H9 (cell line): ENCODE measurements around the gene ZBP1. TPM values are rescaled to one million over a fixed set of nuclear protein-coding genes. Genes with fewer than 3 reads are reported as not detected.

Experiments used
- DNase-seq: peaks from one replicate; pipeline ENCODE4 v3.0.0-alpha.2; 2017
- H2AFZ ChIP-seq: one replicate; pipeline ENCODE4 v1.6.1; 2013; ENCODE audit warnings: mild to moderate bottlenecking, low read length, control low read depth, moderate library complexity
- H2AK5ac ChIP-seq: 2 replicates; pipeline ENCODE4 v1.6.1; 2013; ENCODE audit warnings: low read length, control low read depth, mixed read lengths; ENCODE audit not compliant: insufficient read length
- H2BK120ac ChIP-seq: one replicate; pipeline ENCODE4 v1.6.1; 2013; ENCODE audit warnings: low read depth, mild to moderate bottlenecking, low read length, control low read depth, inconsistent platforms; ENCODE audit not compliant: poor library complexity, severe bottlenecking
- H2BK12ac ChIP-seq: 2 replicates; pipeline ENCODE4 v1.6.1; 2013; ENCODE audit warnings: low read length, control low read depth, mixed read lengths, low read depth; ENCODE audit not compliant: insufficient read length
- H2BK15ac ChIP-seq: 2 replicates; pipeline ENCODE4 v1.6.1; 2013; ENCODE audit warnings: low read depth, low read length, control low read depth
- H2BK20ac ChIP-seq: one replicate; pipeline ENCODE4 v1.6.1; 2013; ENCODE audit warnings: low read depth, mild to moderate bottlenecking, low read length, control low read depth, inconsistent platforms; ENCODE audit not compliant: poor library complexity, severe bottlenecking
- H2BK5ac ChIP-seq: 2 replicates; pipeline ENCODE4 v1.6.1; 2013; ENCODE audit warnings: low read length, control low read depth, mixed read lengths; ENCODE audit not compliant: insufficient read length
- H3K14ac ChIP-seq: 2 replicates; pipeline ENCODE4 v1.6.1; 2013; ENCODE audit warnings: low read length, control low read depth; ENCODE audit not compliant: insufficient read depth
- H3K18ac ChIP-seq: 2 replicates; pipeline ENCODE4 v1.6.1; 2013; ENCODE audit warnings: low read depth, mild to moderate bottlenecking, mixed read lengths, low read length, control low read depth; ENCODE audit not compliant: insufficient read length
- H3K23ac ChIP-seq: 2 replicates; pipeline ENCODE4 v1.6.1; 2013; ENCODE audit warnings: low read length, control low read depth, mixed read lengths, low read depth; ENCODE audit not compliant: insufficient read length
- H3K23me2 ChIP-seq: 2 replicates; pipeline ENCODE4 v1.6.1; 2013; ENCODE audit warnings: low read depth, mild to moderate bottlenecking, mixed read lengths, low read length, control low read depth; ENCODE audit not compliant: insufficient read length, poor library complexity, severe bottlenecking
- H3K27ac ChIP-seq: 2 replicates; pipeline ENCODE4 v1.5.1; 2013; ENCODE audit warnings: low read length, control low read depth, mixed read lengths, low read depth; ENCODE audit not compliant: insufficient read length
- H3K27me3 ChIP-seq: 2 replicates; pipeline ENCODE4 v1.6.1; 2013; ENCODE audit warnings: low read length, control low read depth, inconsistent platforms; ENCODE audit not compliant: insufficient read depth
- H3K4ac ChIP-seq: 2 replicates; pipeline ENCODE4 v1.6.1; 2013; ENCODE audit warnings: low read depth, mild to moderate bottlenecking, control low read depth, inconsistent platforms, low read length, moderate library complexity
- H3K4me1 ChIP-seq: 2 replicates; pipeline ENCODE4 v1.6.1; 2013; ENCODE audit warnings: low read length, control low read depth, inconsistent platforms; ENCODE audit not compliant: insufficient read depth
- H3K4me2 ChIP-seq: 2 replicates; pipeline ENCODE4 v1.6.1; 2013; ENCODE audit warnings: low read length, control low read depth, mixed read lengths; ENCODE audit not compliant: insufficient read length, insufficient read depth
- H3K56ac ChIP-seq: 2 replicates; pipeline ENCODE4 v1.6.1; 2013; ENCODE audit warnings: low read depth, mild to moderate bottlenecking, mixed read lengths, low read length, control low read depth; ENCODE audit not compliant: insufficient read length
- H3K79me1 ChIP-seq: 2 replicates; pipeline ENCODE4 v1.6.1; 2013; ENCODE audit warnings: low read depth, mild to moderate bottlenecking, moderate library complexity, low read length, control low read depth, inconsistent platforms; ENCODE audit not compliant: insufficient read depth, poor library complexity, severe bottlenecking
- H3K79me2 ChIP-seq: 2 replicates; pipeline ENCODE4 v1.6.1; 2013; ENCODE audit warnings: low read length, control low read depth, inconsistent platforms; ENCODE audit not compliant: insufficient read depth
- H3K9ac ChIP-seq: 2 replicates; pipeline ENCODE4 v1.6.1; 2013; ENCODE audit warnings: low read length, control low read depth, mixed read lengths; ENCODE audit not compliant: insufficient read length; ENCODE audit errors: extremely low read depth
- H3K9me3 ChIP-seq: one replicate; pipeline ENCODE4 v1.6.1; 2013; ENCODE audit warnings: low read depth, low read length, inconsistent platforms; ENCODE audit not compliant: control insufficient read depth
- H3T11ph ChIP-seq: one replicate; pipeline ENCODE4 v1.6.1; 2013; ENCODE audit warnings: mild to moderate bottlenecking, low read length, control low read depth, inconsistent platforms
- H4K20me1 ChIP-seq: one replicate; pipeline ENCODE4 v1.6.1; 2013; ENCODE audit not compliant: control insufficient read depth, insufficient read length, insufficient read depth
- H4K5ac ChIP-seq: 2 replicates; pipeline ENCODE4 v1.6.1; 2013; ENCODE audit warnings: low read depth, mild to moderate bottlenecking, mixed read lengths, low read length, control low read depth; ENCODE audit not compliant: insufficient read length
- H4K8ac ChIP-seq: replicated peaks from 2 replicates; pipeline ENCODE4 v1.6.1; 2013; ENCODE audit warnings: low read length, control low read depth, mixed read lengths, low read depth; ENCODE audit not compliant: insufficient read length
- H4K91ac ChIP-seq: 2 replicates; pipeline ENCODE4 v1.6.1; 2013; ENCODE audit warnings: low read depth, mild to moderate bottlenecking, moderate library complexity, mixed read lengths, low read length, control low read depth; ENCODE audit not compliant: insufficient read length
- H3K27ac Mint-ChIP-seq, 3 experiments: 2 replicates in 2 of 3; 3 replicates in 1 of 3; pipeline ENCODE4 v1.8.0; 2020 to 2021; ENCODE audit warnings: mixed read lengths in 3 of 3, mild to moderate bottlenecking in 1 of 3, moderate library complexity in 1 of 3
- H3K27me3 Mint-ChIP-seq: 2 replicates; pipeline ENCODE4 v1.8.0; 2021; ENCODE audit warnings: low read depth, mild to moderate bottlenecking, moderate library complexity, mixed read lengths
- H3K36me3 Mint-ChIP-seq, 3 experiments: 2 replicates in 2 of 3; 3 replicates in 1 of 3; pipeline ENCODE4 v1.8.0; 2020 to 2021; ENCODE audit warnings: low read depth in 3 of 3, mixed read lengths in 3 of 3; ENCODE audit not compliant: insufficient read depth in 1 of 3
- H3K4me1 Mint-ChIP-seq, 2 experiments: 2 replicates each; pipeline ENCODE4 v1.8.0; 2020; ENCODE audit warnings: mixed read lengths in 2 of 2
- H3K4me3 Mint-ChIP-seq, 2 experiments: 2 replicates in 1 of 2; 3 replicates in 1 of 2; pipeline ENCODE4 v1.8.0; 2020 to 2021; ENCODE audit warnings: mild to moderate bottlenecking in 2 of 2, mixed read lengths in 2 of 2, moderate library complexity in 1 of 2
- H3K9me3 Mint-ChIP-seq, 2 experiments: 2 replicates in 1 of 2; 3 replicates in 1 of 2; pipeline ENCODE4 v1.8.0; 2020; ENCODE audit warnings: mild to moderate bottlenecking in 2 of 2, mixed read lengths in 2 of 2, moderate library complexity in 1 of 2
- WGBS: extraction: QIAGEN DNeasy Blood & Tissue Kit; methylation state at CpG from one replicate; pipeline ENCODE4 v1.1.7; 2013; ENCODE audit warnings: missing lambda C conversion rate, low lambda C conversion rate, mixed read lengths; ENCODE audit not compliant: insufficient read length; ENCODE audit errors: extremely low coverage; 5-methylcytosine and 5-hydroxymethylcytosine counted together
- total RNA-seq: library from RNA; stranded (reverse); gene quantifications from 2 replicates; pipeline ENCODE4 v1.2.1, GENCODE V29; 2021
- TF ChIP-seq, protein P1 (sequence below): fragments of 200-600 bp; sonication (generic); conservative IDR thresholded peaks from 3 replicates; pipeline ENCODE4 v1.8.0; 2021; ENCODE audit warnings: antibody characterized with exemption, mild to moderate bottlenecking

Gene ZBP1
- total RNA-seq, 1 experiment from 2014 or later = not detected

DNA sequence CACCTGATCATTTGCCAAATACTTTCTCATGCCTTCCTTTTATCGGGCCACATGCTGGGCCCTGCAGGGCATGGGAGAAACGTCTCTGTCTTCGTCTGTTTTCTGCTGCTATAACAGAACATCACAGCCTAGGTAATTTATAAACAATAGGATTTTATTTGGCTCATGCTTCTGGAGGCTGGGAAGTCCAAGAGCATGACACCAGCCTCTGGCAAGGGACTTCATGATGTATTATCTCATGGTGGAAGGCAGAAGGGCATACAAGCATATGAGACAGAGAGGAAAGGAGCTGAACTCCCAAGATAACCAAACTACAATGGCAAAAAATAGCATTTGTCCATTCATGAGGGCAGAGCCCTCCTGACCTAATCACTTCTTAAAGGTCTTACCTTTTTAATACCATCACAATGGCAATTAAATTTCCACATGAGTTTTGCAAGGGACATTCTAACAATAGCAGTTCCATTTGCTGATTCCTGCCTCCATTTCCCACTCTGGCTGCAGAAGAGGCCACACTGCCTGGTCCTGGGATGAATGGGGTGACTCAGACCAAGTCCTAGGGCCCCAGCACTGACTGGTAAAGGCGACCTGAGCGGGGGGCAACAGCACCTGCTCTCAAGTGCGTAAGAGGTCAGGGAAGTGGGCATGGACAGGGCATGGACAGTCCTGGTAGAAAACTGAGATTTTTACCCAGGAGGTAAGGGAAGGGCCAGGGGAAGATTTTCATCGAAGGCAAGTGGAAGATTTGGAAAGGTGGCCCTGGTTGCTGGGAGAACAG, 5.1 kb upstream of the ZBP1 start:
- Mint-ChIP-seq H3K9me3 (peaks cover 8 to 12% of the 10 kb centered on the region in 2 experiments; a peak in 4 of 5 replicates), H3K27me3 (peaks cover 7% of the 10 kb centered on the region), H3K36me3 (peaks cover 0 to 6% (median 0%) of the 10 kb centered on the region in 3 experiments; a peak in 2 of 7 replicates), H3K4me1 (peaks cover 6 to 10% of the 10 kb centered on the region in 2 experiments), H3K27ac (peak overlapping the region in 1 of 3 experiments; percentile 14; a peak in 1 of 7 replicates), H3K4me3 (no peak overlapping the region)
- no peak for DNase-seq
- Histone ChIP-seq H3K18ac (no peak overlapping the region), H4K5ac (no peak overlapping the region), H2BK20ac (no peak overlapping the region), H3K23ac (no peak overlapping the region), H3K23me2 (no peaks in the 10 kb centered on the region), H4K20me1 (peaks cover 3% of the 10 kb centered on the region), H2AFZ (no peak overlapping the region), H3K27ac (no peak overlapping the region), H3T11ph (no peak overlapping the region), H3K4me1 (no peaks in the 10 kb centered on the region), H2BK12ac (no peak overlapping the region), H4K91ac (no peak overlapping the region), H2AK5ac (no peak overlapping the region), H3K4ac (no peak overlapping the region), H3K9ac (no peak overlapping the region), H2BK15ac (no peak overlapping the region), H3K9me3 (no peaks in the 10 kb centered on the region), H3K79me1 (no peaks in the 10 kb centered on the region), H3K79me2 (no peaks in the 10 kb centered on the region), H2BK5ac (no peak overlapping the region), H3K56ac (no peak overlapping the region), H4K8ac (no peak overlapping the region), H3K14ac (no peak overlapping the region), H3K27me3 (no peaks in the 10 kb centered on the region), H2BK120ac (no peak overlapping the region), H3K4me2 (no peak overlapping the region)
- TF ChIP-seq, protein P1, sequence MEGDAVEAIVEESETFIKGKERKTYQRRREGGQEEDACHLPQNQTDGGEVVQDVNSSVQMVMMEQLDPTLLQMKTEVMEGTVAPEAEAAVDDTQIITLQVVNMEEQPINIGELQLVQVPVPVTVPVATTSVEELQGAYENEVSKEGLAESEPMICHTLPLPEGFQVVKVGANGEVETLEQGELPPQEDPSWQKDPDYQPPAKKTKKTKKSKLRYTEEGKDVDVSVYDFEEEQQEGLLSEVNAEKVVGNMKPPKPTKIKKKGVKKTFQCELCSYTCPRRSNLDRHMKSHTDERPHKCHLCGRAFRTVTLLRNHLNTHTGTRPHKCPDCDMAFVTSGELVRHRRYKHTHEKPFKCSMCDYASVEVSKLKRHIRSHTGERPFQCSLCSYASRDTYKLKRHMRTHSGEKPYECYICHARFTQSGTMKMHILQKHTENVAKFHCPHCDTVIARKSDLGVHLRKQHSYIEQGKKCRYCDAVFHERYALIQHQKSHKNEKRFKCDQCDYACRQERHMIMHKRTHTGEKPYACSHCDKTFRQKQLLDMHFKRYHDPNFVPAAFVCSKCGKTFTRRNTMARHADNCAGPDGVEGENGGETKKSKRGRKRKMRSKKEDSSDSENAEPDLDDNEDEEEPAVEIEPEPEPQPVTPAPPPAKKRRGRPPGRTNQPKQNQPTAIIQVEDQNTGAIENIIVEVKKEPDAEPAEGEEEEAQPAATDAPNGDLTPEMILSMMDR = no peak
- no CpG with 5 or more reads among the region's 7 CpGs for WGBS
